ENCODE results near the gene AGMO. TPM values are rescaled to one million over a fixed set of nuclear protein-coding genes. Genes with fewer than 3 reads are reported as not detected.

The AGMO gene
- total RNA-seq, 1 donor from 2014 or later, result 0.34 TPM

DNA sequence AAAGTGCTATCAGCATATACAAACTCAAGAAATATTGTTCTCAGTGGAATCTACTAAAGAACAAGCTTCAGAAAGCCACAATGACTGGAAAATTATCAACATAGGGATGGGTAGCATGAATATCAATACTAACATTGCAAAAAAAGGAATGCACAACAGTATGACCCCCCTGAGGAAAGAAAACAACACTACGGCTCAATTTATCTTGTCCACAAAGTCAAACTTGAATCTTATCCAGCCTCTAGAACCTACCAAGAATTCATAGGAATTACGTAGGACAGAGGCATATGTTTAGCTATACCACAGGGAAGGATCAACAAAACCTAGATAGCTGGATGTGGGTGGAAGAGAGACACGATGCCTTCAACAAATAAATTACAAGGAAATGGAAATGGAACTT is 54.6 kb downstream of the AGMO start:
- Histone ChIP-seq H3K9ac (ENCODE audit: low read length) (no peak overlapping the region), H3K4me1 (ENCODE audit: insufficient read depth, low read length) (peaks cover 4% of the 10 kb centered on the region), H3K27ac (ENCODE audit: low read depth, low read length) (no peak overlapping the region), H4K20me1 (ENCODE audit: insufficient read depth, low read length) (no peaks in the 10 kb centered on the region), H3K36me3 (ENCODE audit: insufficient read depth, low read length) (no peaks in the 10 kb centered on the region), H3K4me3 (ENCODE audit: insufficient read depth, low read depth, low read length) (no peak overlapping the region), H3K9me3 (ENCODE audit: insufficient read depth, low read depth, low read length) (no peaks in the 10 kb centered on the region), H3K27me3 (ENCODE audit: insufficient read depth, low read length) (no peaks in the 10 kb centered on the region), H2AFZ (ENCODE audit: low read depth, low read length) (no peak overlapping the region), H3K4me2 (ENCODE audit: low read length) (no peak overlapping the region), H3K79me2 (ENCODE audit: insufficient read depth, low read length) (no peaks in the 10 kb centered on the region)
- Mint-ChIP-seq H3K36me3 (ENCODE audit: low read depth, unreplicated experiment) (no peaks in the 10 kb centered on the region), H3K4me1 (ENCODE audit: low read depth, unreplicated experiment) (peaks cover 9% of the 10 kb centered on the region), H3K4me3 (ENCODE audit: unreplicated experiment) (no peak overlapping the region), H3K27me3 (ENCODE audit: low read depth, unreplicated experiment) (no peaks in the 10 kb centered on the region), H3K9me3 (ENCODE audit: unreplicated experiment) (no peaks in the 10 kb centered on the region), H3K27ac (ENCODE audit: unreplicated experiment) (no peak overlapping the region)
- no peak for DNase-seq (ENCODE audit: low read depth)
- no peak for FAIRE-seq
- TF ChIP-seq EZH2 (IDR thresholded peaks at IDR 0.05; ENCODE audit: insufficient read depth, low read length), result no peak
- TF ChIP-seq, protein P1, sequence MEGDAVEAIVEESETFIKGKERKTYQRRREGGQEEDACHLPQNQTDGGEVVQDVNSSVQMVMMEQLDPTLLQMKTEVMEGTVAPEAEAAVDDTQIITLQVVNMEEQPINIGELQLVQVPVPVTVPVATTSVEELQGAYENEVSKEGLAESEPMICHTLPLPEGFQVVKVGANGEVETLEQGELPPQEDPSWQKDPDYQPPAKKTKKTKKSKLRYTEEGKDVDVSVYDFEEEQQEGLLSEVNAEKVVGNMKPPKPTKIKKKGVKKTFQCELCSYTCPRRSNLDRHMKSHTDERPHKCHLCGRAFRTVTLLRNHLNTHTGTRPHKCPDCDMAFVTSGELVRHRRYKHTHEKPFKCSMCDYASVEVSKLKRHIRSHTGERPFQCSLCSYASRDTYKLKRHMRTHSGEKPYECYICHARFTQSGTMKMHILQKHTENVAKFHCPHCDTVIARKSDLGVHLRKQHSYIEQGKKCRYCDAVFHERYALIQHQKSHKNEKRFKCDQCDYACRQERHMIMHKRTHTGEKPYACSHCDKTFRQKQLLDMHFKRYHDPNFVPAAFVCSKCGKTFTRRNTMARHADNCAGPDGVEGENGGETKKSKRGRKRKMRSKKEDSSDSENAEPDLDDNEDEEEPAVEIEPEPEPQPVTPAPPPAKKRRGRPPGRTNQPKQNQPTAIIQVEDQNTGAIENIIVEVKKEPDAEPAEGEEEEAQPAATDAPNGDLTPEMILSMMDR (IDR thresholded peaks at IDR 0.05; ENCODE audit: insufficient read depth, low read depth, low read length), result no peak

- no peaks in the 10 kb centered on the region for H3K9me3 Mint-ChIP-seq (ENCODE audit: unreplicated experiment)
- H3K27ac Mint-ChIP-seq (ENCODE audit: unreplicated experiment), result no peak overlapping the region
- Histone ChIP-seq H2AFZ (ENCODE audit: low read depth, low read length) (no peak overlapping the region), H3K4me2 (ENCODE audit: low read length) (no peak overlapping the region), H3K9me3 (ENCODE audit: insufficient read depth, low read depth, low read length) (no peaks in the 10 kb centered on the region), H3K4me1 (ENCODE audit: insufficient read depth, low read length) (peaks cover 4% of the 10 kb centered on the region), H3K79me2 (ENCODE audit: insufficient read depth, low read length) (no peaks in the 10 kb centered on the region), H3K36me3 (ENCODE audit: insufficient read depth, low read length) (no peaks in the 10 kb centered on the region), H3K27ac (ENCODE audit: low read depth, low read length) (no peak overlapping the region), H3K9ac (ENCODE audit: low read length) (no peak overlapping the region), H3K4me3 (ENCODE audit: insufficient read depth, low read depth, low read length) (no peak overlapping the region), H3K27me3 (ENCODE audit: insufficient read depth, low read length) (no peaks in the 10 kb centered on the region), H4K20me1 (ENCODE audit: insufficient read depth, low read length) (no peaks in the 10 kb centered on the region)
- H3K27me3 Mint-ChIP-seq (ENCODE audit: low read depth, unreplicated experiment), result no peaks in the 10 kb centered on the region
- H3K36me3 Mint-ChIP-seq (ENCODE audit: low read depth, unreplicated experiment), result no peaks in the 10 kb centered on the region
- DNase-seq (ENCODE audit: low read depth), result no peak
- H3K4me3 Mint-ChIP-seq (ENCODE audit: unreplicated experiment), result no peak overlapping the region
- TF ChIP-seq EZH2 (IDR thresholded peaks at IDR 0.05; ENCODE audit: insufficient read depth, low read length), result no peak
- TF ChIP-seq, protein P1 (IDR thresholded peaks at IDR 0.05; ENCODE audit: insufficient read depth, low read depth, low read length), result no peak
- peaks cover 9% of the 10 kb centered on the region for H3K4me1 Mint-ChIP-seq (ENCODE audit: low read depth, unreplicated experiment)
- FAIRE-seq, result no peak
Observed at GRCh38 chr7:15505761-15506160, 56.1 kb downstream of the AGMO start.

DNA sequence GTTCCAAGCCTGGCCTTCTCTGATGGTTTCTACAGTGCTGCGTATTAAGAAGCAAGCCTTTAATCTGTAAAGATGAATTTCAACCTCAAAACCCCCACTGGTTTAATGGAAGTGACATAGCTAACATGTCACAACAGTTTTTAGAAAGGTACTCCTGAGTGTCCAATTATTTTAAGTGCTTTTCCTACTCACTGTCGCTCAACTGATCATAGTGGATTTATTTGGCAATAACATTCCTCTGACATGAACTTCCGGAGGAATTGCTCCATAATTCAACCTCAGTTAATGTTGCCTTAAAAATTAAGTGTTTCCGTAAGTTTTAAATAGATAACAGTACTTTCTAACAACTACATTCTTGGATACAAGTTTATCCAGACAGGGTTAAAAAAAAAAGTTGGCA is 57.5 kb downstream of the AGMO start:
- TF ChIP-seq EZH2 (IDR thresholded peaks at IDR 0.05; ENCODE audit: insufficient read depth, low read length), result no peak
- TF ChIP-seq, protein P1 (IDR thresholded peaks at IDR 0.05; ENCODE audit: insufficient read depth, low read depth, low read length), result no peak
- Histone ChIP-seq H3K4me3 (ENCODE audit: insufficient read depth, low read depth, low read length) (no peak overlapping the region), H3K27ac (ENCODE audit: low read depth, low read length) (no peak overlapping the region), H4K20me1 (ENCODE audit: insufficient read depth, low read length) (no peaks in the 10 kb centered on the region), H3K27me3 (ENCODE audit: insufficient read depth, low read length) (no peaks in the 10 kb centered on the region), H2AFZ (ENCODE audit: low read depth, low read length) (no peak overlapping the region), H3K79me2 (ENCODE audit: insufficient read depth, low read length) (no peaks in the 10 kb centered on the region), H3K9me3 (ENCODE audit: insufficient read depth, low read depth, low read length) (no peaks in the 10 kb centered on the region), H3K4me1 (ENCODE audit: insufficient read depth, low read length) (peaks cover 4% of the 10 kb centered on the region), H3K4me2 (ENCODE audit: low read length) (no peak overlapping the region), H3K36me3 (ENCODE audit: insufficient read depth, low read length) (no peaks in the 10 kb centered on the region), H3K9ac (ENCODE audit: low read length) (no peak overlapping the region)
- H3K4me3 Mint-ChIP-seq (ENCODE audit: unreplicated experiment), result no peak overlapping the region
- FAIRE-seq, result no peak
- no peaks in the 10 kb centered on the region for H3K36me3 Mint-ChIP-seq (ENCODE audit: low read depth, unreplicated experiment)
- H3K9me3 Mint-ChIP-seq (ENCODE audit: unreplicated experiment), result no peaks in the 10 kb centered on the region
- H3K4me1 Mint-ChIP-seq (ENCODE audit: low read depth, unreplicated experiment), result peaks cover 9% of the 10 kb centered on the region
- no peak for DNase-seq (ENCODE audit: low read depth)
- no peaks in the 10 kb centered on the region for H3K27me3 Mint-ChIP-seq (ENCODE audit: low read depth, unreplicated experiment)
- no peak overlapping the region for H3K27ac Mint-ChIP-seq (ENCODE audit: unreplicated experiment)
